OCI-LY1 (cell line): ENCODE measurements around the gene LRRC1.

Experiments used
- EZH2 ChIP-seq: fragments of 200-600 bp; sonication (generic), shearing (Covaris generic); IDR thresholded peaks from 2 replicates; pipeline ENCODE4 v1.8.0; 2017; ENCODE audit warnings: borderline replicate concordance, mixed run types, mild to moderate bottlenecking, antibody characterized with exemption, low read length, moderate library complexity, mixed read lengths
- TF ChIP-seq, protein P1 (sequence below): fragments of 200-600 bp; sonication (generic), shearing (Covaris generic); IDR thresholded peaks from 2 replicates; pipeline ENCODE4 v1.5.1; 2017; ENCODE audit warnings: mild to moderate bottlenecking, antibody characterized with exemption, low read length, moderate library complexity, mixed read lengths

- TF ChIP-seq, protein P1, sequence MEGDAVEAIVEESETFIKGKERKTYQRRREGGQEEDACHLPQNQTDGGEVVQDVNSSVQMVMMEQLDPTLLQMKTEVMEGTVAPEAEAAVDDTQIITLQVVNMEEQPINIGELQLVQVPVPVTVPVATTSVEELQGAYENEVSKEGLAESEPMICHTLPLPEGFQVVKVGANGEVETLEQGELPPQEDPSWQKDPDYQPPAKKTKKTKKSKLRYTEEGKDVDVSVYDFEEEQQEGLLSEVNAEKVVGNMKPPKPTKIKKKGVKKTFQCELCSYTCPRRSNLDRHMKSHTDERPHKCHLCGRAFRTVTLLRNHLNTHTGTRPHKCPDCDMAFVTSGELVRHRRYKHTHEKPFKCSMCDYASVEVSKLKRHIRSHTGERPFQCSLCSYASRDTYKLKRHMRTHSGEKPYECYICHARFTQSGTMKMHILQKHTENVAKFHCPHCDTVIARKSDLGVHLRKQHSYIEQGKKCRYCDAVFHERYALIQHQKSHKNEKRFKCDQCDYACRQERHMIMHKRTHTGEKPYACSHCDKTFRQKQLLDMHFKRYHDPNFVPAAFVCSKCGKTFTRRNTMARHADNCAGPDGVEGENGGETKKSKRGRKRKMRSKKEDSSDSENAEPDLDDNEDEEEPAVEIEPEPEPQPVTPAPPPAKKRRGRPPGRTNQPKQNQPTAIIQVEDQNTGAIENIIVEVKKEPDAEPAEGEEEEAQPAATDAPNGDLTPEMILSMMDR: no peak
- TF ChIP-seq EZH2: no peak
These were observed 162.0 kb downstream of the LRRC1 start for GRCh38 chr6:53956804-53957203.
